ENCODE data around the gene NSMF.

The NSMF gene

DNA sequence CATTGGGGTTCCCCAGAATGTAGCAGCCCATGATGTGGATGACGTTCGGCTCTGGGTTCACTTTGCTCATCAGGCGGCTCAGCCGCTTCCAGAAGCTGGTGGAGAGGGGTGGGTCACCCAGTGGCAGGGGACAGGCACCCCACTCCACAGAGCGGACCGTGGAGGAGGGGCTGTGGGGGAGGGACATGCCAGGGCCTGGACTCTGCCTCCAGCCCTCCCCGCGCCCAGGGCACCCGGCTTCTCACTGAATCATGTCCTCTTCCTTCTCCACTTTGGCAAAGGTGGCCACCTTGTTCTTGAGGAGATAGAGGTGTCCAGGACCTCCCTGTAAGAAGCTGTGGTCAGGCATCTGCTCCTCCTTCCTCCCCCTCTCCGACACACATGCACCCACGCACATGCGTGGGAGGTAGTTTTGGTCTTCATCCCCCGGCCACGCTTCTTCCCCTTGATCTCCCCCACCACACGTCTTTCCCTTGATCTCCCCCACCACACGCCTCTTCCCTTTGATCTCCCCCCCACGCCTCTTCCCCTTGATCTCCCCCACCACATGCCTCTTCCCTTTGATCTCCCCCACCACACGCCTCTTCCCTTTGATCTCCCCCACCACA, 9.1 kb downstream of the NSMF start:
- no peak overlapping the region for H3K27ac ChIP-seq
- no peak for DNase-seq (ENCODE audit: low read depth, low spot score)

DNA sequence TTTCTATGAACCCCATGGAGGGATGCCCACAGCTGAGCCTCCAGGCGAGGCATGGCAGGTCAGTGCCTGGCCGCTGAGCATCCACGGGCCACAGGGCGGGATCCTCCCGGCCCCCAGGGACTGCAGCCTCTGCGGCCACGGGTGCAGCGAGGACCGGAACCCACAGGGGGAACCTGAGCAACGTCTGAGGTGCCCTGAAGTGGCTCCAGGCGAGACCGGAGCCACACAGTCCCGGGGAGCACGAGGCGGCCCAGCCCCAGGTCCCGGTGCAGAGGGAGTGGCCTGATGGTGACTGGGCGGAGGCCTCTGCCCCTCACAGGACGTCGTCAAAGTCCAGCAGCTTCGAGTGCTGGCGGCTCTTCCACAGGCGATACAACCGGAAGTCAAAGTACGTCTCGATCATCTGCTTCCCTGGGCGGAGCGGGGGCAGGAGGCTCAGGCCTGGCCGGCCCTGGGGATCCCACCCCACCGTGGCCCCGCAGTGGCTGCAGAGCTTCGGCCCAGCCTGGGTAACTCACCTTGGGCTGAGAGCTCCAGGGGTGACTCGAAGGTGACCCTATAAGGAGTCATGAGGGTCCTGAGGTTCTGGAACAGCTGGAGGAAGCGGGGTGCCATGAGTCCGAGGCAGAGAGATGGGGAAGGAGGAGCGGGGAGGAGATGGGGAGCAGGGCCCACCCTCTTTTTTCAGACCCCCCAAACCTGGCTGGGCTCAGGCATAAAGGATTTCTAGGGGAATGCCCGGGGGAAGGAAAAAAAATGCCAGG, 9.9 kb downstream of the NSMF start:
- DNase-seq (ENCODE audit: low read depth, low spot score), result no peak
- H3K27ac ChIP-seq, result no peak overlapping the region

DNA sequence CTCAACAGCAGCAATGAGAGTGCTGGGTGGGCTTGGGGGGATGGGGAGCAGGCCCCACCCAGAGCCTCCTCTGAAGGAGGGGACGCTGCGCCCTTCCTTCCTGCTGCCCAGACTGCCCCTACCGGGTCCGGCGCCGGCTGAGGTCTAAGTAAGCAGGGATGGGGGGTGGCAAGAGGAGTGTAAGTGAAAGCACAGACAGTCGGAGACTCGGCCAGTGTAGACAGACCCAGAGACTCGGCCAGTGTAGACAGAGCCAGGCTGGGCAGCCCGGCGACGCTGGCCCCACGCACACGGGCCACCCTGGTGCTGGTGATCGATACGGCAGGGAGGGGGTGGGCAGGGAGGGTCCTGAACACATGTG, 10.6 kb downstream of the NSMF start:
- H3K27ac ChIP-seq, result no peak overlapping the region
- no peak for DNase-seq (ENCODE audit: low read depth, low spot score)

DNA sequence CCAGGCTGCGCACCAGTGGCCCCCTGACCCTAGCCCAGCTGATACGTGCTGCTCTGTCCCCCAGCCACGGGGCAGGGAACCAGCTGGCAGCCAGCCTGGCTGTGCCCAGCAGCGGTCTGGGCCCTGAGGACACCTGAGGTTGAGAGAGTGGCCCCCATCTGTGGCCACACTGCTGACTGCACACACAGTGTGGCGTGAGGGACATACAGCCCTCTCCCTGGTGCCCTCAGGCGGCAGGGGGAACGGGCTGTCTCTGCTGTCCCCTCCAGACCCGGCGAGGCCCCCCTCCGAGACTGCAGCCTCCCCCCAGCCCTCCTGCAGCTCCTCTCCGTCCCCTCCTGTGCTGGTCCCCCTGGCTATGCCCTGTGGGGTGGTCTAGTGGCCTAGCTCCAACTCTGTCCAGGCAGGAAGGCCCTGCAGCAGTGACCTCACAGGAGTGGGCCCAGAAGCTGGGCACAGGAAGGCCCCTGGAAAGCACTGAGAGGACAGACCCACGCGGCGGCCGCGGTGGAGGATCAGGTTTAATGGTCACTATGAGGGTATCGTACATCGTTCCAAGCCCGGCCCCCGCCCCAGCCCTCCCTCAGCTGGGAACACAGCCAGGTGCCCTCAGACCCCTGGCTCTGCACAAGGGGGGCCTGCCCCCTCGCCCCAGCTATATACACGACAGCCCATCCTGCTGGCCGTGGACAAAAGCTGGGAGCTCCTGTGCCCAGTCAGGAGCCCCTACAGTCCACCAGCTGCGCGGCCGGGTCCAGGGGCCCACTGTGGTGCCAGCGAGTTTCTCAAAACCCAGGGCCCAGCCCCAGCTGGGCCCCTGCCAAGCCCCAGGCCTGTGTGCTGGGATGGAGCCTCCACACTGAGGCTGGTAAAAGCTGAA, 11.2 kb downstream of the NSMF start:
- no peak for DNase-seq (ENCODE audit: low read depth, low spot score)
- no peak overlapping the region for H3K27ac ChIP-seq

DNA sequence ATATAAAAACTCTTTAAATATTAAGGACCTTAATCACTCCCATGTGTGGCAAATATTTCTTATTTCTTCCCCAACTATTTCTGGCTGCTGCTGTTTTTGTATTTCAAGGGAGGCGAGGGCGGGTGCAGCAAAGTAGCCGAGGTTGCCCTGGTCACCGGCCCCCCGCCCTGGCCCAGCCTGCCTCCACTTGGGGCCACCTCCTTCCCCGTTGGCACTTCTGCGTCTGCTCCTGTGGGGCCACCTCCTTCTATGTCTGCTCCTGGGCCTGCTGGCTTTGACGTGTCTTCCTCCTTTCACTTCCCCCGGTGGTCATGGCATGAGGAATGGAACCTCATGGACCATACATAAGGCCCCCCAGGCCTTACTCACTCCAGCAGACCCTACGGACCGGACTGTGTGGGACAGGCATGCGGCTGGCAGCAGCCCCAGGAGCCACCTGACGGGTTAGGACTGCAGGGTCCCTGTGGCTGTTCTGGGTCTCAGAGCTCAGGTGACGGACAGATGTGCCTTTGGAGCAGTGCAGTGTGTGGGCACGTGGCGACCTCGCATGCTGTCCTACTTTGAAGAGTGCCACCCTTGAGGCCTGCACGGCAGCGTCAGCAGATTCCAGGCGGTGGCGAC, 12.2 kb downstream of the NSMF start:
- DNase-seq (ENCODE audit: low read depth, low spot score), result no peak

DNA sequence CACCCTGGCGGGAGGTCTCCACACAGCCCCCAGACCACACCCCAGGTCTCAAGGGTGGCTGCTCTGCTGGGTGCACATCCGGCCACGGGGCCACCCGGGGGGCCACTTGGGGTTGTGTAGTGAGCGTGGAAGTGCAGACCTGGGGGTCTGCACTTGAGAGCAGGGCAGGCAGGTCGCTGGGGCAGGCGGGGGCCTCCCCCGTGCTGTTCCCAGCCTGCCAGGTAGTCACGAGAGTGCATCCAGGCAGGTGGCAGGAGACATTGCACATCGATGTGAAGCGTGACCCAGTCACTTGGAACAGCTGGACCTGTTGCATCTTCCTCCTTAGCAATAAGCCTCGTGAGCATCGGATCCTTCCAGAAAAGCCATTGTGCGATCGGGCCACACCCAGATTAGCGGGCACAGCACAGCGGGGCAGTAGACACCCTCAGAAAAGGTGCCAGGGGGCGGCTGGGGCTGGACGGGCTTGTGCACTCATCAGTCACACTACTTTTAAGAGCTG, 13.2 kb downstream of the NSMF start:
- DNase-seq (ENCODE audit: low read depth, low spot score), result no peak
- H3K27ac ChIP-seq, result no peak overlapping the region

More for the DNA sequence above, 12.2 kb downstream of the NSMF start:
- H3K27ac ChIP-seq, result no peak overlapping the region

DNA sequence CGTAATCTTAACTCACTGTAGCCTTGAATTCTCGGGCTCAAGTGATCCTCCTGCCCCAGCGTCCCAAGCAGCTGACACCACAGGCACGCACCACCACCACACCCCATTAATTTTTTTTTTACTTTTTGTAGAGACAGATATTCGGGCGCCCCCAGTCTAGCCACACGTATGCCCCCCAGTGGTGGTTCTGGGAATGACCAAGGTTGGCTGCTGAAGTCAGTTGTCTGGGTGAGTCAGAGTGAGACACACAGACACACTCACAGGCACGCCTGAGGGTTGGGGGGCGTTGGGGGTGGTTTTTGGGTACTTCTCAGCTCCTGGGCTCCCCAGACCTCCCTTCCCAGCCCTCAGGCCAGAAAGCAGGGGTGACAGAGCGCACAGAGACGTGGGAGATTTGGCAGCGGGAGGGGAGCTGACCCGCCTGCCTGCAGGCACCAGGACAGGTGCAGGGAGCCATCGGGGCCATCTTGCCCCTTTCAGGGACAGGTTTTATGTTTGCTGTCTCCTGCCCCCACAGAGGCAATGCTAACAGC, 13.8 kb downstream of the NSMF start:
- H3K27ac ChIP-seq, result no peak overlapping the region
- peak; percentile 22 for DNase-seq (ENCODE audit: low read depth, low spot score)

DNA sequence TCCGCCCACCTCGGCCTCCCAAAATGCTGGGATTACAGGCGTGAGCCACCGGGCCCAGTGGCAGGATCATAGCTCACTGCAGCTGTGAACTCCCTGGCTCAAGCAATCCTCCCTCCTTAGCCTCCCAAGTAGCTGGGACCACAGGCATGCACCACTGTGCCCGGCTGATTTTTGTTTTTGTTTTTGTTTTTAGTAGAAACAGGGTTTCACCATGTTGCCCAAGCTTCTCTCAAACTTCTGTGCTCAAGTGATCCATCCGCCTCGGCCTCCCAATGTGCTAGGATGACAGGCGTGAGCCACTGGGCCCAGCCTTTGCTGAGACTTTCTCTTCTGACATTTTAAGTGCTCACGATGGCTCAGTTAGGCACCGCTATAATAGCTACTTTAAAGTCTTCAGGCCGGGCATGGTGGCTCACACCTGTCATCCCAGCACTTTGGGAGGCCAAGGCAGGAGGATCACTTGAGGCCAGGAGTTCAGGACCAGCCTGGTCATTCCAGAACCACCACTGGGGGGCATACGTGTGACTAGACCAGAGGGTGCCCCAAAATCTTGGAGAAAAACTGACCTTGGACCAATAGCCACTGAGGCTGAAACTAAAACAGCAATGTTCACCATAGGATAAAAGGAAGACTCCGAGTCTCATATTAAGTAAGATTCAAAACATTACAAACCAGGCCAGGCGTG, 14.9 kb downstream of the NSMF start:
- H3K27ac ChIP-seq, result no peak overlapping the region
- DNase-seq (ENCODE audit: low read depth, low spot score), result no peak

DNA sequence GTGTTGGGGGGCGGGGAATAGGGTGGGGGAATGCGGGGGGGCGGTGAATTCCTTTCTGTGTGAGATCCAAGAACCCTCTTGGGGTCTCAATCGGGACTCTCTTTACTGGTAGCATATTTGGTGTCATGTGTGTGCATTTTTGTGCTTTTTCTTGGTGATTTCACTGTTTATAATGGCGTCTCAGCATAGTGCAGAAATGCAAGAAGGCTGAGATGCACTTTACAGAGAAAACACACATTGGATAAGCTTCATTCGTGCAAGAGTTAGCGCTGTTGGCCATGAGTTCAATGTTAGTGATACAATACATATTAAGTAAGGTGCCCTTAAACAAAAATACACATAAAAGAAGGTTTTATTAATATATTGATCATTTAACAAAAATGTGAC, 17.2 kb downstream of the NSMF start:
- no peak overlapping the region for H3K27ac ChIP-seq
- DNase-seq (ENCODE audit: low read depth, low spot score), result no peak

DNA sequence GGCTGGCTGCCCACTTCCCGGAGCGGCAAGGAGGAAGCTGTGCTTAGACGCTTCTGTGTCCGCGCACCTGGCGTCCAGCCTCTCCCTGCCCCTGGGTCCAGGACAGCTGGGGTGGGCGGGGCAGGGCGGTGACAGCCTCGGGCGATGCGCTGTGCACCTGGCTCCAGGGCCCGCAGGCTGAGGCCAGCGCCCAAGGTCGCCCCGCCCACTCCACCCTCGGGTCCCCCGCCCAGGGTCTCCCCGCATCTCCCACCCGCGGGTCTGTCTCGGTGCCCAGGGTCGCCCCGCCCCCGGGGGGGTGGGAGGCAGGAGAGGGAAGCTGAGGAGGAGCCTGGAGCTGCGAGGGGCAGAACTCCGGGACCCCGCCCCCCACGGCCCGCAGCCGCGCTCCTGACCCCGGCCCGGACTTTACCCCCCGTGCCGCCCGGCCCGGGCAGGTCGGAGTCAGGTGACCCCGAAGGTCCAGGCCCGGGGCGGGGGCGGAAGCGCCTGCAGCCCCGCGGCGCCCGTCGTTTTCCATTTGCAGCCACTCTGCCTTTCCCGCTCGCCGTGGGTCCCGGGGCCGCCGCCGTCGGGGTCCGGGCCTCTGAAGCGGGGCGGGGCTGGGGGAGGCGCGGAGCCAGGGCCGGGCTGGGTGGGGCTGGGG, 17.7 kb downstream of the NSMF start, which contains the start of gene ENTPD8:
TSS of gene ENTPD8 (minus strand) at position 69 of the 646 bp plus-strand sequence. CDS start 3,072 bp downstream, outside the sequence.
- no peak for DNase-seq (ENCODE audit: low read depth, low spot score)
- no peak within 1 kb of the TSS for H3K27ac ChIP-seq

DNA sequence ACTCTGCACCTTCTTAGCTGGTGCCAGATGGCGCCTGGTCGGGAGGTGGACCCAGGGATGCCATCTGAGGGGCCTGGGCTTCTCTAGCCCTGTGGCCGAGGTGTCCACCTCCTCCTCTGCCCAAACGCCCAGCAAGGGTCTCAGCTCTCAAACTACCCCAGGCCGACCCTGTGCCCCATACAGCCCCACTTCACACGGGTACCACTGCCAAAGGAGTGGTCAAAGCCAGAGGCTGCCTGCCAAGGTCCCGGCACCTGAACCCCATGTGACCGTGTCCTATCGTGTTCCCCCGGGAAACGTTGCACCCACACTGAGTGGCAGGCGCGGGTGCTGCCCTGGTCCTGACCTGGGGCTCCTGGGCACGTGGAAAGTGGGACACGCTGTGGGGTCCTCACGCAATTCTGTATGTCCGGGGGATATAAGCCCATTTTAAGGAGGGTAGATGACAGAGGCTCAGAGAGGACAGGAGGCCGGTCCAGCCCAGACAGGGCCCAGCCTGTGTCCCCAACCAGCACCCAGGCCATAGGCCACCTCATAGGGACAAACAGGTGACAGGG, 19.9 kb downstream of the NSMF start:
- no peak for DNase-seq (ENCODE audit: low read depth, low spot score)

DNA sequence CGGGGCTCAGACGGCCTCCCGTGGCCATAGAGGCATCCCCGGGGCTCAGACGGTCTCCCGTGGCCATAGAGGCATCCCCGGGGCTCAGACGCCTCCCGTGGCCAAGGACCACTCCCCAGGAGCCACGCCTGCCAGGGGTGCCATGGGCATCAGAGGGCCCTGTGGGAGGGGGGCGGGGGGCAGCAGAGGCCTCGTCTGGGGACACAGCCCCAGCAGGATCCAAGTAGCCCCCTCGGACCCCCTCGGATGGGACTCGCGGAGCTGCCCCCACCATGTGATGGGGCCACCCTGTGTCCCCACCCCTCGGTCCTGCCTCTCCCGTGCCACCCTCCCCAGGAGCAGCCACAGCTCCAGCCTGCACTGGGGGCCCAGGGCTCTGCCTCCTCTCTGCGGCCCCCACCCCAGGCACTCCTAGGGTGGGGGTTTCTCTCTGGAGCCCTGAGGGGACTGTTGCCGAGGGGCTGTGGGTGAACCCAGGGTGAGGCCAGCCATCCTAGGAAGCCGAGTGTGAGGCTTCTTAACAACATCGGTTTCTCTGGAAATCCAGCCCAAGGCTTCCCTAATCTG, 20.5 kb downstream of the NSMF start:
- H3K27ac ChIP-seq, result no peak overlapping the region
- no peak for DNase-seq (ENCODE audit: low read depth, low spot score)

More for the DNA sequence above, 19.9 kb downstream of the NSMF start:
- H3K27ac ChIP-seq, result no peak overlapping the region

DNA sequence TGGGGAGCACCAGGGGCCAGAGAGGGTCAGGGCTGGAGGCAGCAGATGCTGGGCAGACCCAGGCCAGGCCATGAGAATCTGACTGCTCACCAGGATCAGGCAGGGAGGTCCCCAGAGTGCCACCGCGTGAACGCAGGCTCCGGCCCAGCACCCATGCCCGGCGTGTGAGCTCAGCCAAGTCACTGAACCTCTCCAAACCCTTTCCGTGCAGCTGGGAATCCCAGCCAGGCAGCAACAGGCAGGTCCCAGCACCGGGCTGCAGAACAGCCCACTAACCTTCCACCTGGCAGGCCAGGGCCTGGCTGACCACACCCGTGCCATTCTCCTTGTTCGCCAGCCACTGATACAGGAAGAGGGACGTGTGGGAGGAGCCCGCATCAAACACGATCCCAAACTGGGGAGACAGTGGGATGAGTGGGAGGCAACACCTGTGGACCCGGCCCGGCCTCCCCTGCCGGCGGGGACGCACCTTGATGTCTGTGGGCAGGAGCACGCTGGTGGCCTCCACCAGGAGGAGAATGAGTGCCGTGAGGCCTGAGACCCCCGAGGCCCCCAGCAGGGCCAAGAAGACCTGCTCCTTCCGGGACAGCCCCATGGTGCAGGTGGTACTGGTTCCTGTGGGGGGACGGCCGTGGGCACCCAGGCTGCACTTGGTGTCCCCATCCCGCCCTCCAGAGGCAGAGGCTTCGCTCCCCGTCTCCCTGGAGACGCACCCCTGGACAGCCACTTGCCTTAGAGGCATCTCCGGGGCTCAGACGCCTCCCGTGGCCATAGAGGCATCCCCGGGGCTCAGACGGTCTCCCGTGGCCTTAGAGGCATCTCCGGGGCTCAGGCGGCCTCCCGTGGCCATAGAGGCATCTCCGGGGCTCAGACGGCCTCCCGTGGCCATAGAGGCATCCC, 21.2 kb downstream of the NSMF start:
- H3K27ac ChIP-seq, result no peak overlapping the region
- DNase-seq (ENCODE audit: low read depth, low spot score), result no peak

DNA sequence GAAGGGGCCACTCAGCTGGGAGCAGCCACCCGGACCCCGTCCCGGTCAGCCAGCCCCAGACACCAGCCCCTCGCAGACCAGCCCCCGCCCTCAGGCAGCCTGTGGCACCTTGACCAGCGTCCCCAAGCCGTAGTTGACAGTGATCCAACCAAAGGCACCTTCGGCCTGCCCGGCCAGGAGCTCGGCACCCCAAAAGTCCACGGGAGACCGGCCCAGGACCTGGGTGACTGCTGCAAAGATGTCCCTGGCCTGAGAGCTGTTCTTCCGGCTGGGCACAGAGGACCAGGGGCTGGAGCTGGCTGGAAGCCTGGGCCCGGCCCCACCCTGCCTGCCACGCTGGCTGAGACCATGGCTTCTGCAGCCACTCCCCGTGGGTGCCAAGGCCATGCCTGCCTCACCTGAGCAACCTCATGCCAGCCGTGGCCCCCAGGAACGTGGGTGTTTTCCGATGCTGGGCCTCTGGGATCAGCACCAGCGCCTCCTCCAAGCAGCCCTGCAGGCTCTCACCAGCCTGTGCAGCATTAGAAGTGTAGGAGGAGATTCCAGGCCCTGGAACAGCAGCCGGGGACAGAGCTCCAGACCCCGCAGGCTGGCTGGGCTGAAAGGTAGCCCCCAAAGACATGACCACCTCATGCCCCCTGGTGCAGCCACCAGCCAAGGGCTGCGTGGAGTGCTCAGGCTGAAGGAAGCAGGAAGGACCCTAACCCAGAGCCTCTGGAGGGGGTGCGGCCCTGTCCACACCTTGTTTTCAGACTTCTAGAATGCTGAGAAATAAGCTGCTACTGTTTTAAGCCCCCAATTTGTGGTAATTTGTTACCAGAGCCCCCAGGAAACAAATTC, 22.2 kb downstream of the NSMF start:
- H3K27ac ChIP-seq, result no peak overlapping the region
- DNase-seq (ENCODE audit: low read depth, low spot score), result no peak

DNA sequence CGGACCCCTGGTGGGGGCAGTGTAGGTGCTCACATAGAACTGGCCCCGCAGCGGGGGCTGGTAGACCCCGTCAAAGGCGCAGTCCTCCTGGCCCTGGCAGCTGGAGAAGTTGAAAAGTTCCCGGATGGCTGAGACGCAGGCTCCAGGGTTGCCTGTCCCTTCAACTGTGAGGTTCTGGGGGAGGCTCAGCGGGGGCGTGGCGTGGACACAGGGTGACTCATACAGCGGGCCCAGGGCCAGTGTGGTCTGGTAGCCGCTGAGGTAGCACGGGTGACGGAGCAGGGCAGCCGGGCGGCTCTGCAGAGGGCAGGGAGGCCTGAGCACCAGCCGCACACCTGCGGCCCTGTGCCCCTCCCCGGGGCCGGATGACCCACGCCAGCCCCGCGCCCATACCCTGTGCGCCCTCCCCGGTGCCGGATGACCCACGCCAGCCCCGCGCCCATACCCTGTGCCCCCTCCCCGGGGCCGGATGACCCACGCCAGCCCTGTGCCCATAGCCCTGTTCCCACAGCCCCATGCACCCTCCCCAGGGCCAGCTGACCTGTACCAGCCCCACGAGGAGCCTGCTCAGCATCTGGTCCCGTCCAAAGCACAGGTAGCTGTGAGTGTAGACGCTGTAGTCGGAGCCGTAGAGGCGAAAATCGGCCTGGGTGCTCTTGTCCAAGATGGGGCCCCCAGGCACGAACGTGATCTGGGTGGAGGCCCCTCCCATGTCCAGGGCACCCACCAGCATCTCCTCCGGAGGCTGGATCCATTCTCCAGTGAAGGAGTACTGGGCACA, 23.0 kb downstream of the NSMF start:
- no peak for DNase-seq (ENCODE audit: low read depth, low spot score)

DNA sequence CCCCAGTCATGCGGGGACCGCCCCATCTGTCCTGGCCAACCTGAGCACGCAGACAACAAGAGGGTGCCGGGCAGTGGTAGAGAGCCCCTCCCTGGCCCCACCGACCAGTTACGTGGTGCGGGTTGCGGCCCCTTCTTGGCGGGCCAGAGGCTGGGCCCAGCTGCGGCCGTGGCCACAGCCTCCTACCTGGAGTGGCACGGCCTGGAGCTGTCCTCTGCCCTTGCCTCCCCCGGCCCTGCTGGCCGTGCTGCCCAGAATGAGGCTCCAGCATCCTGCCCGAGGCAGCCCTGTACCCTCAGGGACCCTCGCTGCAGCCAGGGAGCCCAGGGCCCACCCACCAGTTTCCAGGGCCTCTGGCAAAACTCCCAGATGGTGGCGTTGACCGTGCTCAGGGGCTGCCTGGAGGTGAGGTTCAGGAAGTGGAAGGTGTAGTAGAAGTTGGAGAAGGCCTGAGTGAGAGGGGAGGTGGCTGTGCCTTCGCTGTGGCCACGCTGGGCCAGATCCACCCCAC, 23.7 kb downstream of the NSMF start:
- DNase-seq (ENCODE audit: low read depth, low spot score), result no peak
- no peak overlapping the region for H3K27ac ChIP-seq

More for the DNA sequence above, 23.0 kb downstream of the NSMF start:
- no peak overlapping the region for H3K27ac ChIP-seq
